Stomach (tissue), 4 donors: ENCODE measurements around the gene GPX5.

Experiments used
- POLR2AphosphoS5 ChIP-seq, 3 donors: sonication (generic); formaldehyde crosslinking; IDR thresholded peaks; one replicate each; pipeline ENCODE4 v1.6.1; 2016; ENCODE audit warnings: antibody characterized with exemption in 3 of 3
- TF ChIP-seq, protein P1 (sequence below), 7 experiments: fragments of 450-650 bp in 4 of 7; fragments of 200-600 bp in 3 of 7; sonication (generic) in 3 of 7; IDR thresholded peaks; one replicate each; pipeline ENCODE4 v1.5.1; 2016 to 2019; ENCODE audit warnings: antibody characterized with exemption in 7 of 7, control low read depth in 2 of 7, mild to moderate bottlenecking in 1 of 7

DNA sequence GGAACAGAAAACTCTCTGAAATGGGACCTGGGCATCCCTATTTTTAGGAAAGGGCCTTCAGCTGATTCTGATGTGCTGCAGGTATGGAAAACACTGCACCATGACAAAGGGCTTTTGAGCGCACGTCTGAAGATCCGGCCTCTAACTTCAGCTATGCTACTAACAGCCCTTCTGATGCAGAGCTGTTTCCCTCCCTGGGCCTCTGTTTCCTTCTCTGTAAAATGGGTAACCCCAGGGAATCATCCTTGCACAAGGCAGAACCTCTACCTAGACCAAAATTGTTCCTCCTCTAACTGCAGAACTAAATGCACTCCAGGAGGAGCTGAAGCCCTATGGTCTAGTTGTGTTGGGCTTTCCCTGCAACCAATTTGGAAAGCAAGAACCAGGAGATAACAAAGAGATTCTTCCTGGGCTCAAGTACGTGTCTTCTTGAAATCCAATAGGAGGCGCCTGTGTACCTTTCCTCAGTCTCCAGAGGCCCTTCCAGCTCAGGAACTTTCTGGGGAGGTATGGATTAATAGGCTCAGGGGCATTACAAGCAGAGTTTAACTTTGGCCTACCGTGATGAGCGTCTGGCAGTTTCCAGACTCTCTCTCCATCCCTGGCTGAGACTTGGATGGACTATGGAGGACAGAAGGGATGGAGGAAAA, 5.9 kb downstream of the GPX5 start:
- no peak for TF ChIP-seq POLR2AphosphoS5 (IDR thresholded peaks at IDR 0.05)
- TF ChIP-seq, protein P1, sequence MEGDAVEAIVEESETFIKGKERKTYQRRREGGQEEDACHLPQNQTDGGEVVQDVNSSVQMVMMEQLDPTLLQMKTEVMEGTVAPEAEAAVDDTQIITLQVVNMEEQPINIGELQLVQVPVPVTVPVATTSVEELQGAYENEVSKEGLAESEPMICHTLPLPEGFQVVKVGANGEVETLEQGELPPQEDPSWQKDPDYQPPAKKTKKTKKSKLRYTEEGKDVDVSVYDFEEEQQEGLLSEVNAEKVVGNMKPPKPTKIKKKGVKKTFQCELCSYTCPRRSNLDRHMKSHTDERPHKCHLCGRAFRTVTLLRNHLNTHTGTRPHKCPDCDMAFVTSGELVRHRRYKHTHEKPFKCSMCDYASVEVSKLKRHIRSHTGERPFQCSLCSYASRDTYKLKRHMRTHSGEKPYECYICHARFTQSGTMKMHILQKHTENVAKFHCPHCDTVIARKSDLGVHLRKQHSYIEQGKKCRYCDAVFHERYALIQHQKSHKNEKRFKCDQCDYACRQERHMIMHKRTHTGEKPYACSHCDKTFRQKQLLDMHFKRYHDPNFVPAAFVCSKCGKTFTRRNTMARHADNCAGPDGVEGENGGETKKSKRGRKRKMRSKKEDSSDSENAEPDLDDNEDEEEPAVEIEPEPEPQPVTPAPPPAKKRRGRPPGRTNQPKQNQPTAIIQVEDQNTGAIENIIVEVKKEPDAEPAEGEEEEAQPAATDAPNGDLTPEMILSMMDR (IDR thresholded peaks at IDR 0.05), result no peak
